Inflammatory macrophage (primary cell): ENCODE data around the gene CHTOP.

Experiments used
- DNase-seq, 2 donors: peaks; one replicate each; pipeline ENCODE4 v3.0.0-alpha.2; 2020 to 2022

Gene CHTOP

GRCh38 chr1:153613406-153613805, 20.5 kb upstream of the CHTOP start:
- no peak for DNase-seq

- DNase-seq = no peak
Measured at GRCh38 chr1:153614189-153614900, 19.5 kb upstream of the CHTOP start.

DNA sequence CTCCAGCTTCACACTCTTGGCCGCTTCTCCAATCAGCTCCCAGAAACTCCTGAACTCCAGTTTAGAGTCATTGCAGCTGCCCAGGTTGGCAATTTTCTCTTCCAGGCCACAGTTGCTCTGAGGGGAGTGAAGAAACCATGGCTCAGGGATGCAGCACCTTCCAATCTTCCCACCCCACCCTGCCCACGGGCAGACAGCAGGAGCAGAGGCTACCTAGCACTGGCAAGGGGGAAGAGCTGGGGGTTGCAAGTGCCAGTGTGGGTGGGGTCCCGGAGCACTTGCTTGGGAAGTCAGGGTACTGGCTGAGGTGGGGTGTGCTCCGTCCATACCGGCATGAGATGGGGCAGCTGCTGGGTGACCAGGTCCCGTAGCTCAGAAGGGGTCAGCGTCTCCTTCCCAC, 19.0 kb upstream of the CHTOP start:
- no peak for DNase-seq

DNA sequence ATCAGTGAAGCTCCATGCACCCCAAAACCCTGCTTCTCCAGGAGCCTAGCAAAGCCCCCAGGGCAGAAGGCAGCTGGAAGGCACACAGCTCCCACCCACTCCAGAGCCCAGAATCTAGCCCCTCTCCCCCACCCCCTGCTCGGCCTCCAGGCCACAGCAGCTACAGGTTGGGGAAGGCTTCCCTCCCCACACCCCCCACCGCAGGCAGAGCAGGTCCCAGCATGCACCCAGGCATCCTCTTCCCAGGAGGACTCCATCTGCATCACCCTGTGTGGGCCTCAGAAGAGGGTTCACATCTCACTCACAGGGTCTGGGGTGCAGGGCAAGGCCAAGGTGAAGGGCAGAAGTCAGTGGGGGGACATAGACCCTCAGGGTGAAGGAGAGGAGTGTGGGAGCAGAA, 18.5 kb upstream of the CHTOP start:
- DNase-seq = no peak

- DNase-seq = no peak
Measured at GRCh38 chr1:153616144-153616916, 17.5 kb upstream of the CHTOP start, which contains the start of gene S100A14. TSS of gene S100A14 (minus strand) at chr1:153616325. CDS start at chr1:153615858, 467 bp downstream.

DNA sequence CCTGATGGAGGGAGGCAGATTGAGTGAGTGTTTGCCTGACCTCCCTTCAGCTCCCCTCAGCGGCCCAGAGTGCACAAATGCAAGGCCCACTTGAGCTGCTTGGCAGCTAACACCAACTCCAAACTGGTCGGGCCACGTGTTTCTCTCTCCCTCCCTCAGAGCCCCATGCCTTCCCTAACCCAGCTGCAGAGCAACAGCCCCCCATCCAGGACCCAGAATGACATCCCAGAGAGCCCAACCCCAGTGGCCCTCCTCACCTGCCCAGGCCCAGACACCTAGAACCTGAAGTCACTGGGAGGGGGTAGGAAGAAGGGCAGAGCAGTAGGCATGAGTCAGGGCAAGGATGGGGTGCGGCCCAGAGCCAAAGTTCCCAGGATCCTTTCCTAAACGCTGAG, 17.0 kb upstream of the CHTOP start:
- no peak for DNase-seq

DNA sequence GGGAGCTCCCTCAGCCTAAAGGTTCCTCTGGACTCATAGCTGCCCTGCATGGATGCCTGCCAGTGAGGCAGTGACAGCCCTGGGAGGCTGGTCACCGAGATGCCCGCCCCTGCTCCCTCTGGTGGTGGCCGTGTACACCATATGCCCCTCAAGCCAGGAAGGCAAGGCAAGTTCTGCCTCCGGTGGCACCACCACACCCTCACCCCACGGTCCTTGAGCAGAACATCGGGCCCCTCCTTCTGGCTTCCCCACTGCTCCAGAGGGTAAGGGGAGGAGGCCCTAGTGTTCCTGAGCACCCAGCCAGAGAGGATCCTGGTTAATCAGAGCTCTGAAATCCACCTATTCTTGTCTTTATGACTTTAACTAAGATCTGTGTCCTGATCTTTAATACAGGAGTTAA, 16.2 kb upstream of the CHTOP start:
- peak; percentile 70 to 72 for DNase-seq

DNA sequence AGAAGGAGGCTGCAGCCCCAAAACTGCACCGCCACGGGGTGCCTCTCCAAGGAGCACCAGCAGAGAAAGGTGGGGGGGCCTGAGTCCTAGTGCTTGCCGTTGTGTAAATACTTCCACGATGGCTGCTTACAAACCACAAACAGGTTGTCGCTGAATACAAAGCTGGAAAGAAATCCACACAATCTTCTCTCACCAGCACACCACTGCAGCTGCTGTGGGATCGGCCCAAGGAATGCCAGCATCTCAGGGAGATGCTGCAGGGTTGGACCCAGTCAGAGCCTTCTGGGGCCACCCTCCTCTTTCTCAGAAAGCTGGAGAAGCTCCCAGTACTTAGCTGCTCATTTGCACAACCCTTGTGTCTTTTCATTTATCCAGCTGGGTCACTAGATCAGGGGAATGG, 14.7 kb upstream of the CHTOP start:
- no peak for DNase-seq

- DNase-seq = peak; percentile 81 to 84
Measured at GRCh38 chr1:153623101-153623500, 10.8 kb upstream of the CHTOP start.

DNA sequence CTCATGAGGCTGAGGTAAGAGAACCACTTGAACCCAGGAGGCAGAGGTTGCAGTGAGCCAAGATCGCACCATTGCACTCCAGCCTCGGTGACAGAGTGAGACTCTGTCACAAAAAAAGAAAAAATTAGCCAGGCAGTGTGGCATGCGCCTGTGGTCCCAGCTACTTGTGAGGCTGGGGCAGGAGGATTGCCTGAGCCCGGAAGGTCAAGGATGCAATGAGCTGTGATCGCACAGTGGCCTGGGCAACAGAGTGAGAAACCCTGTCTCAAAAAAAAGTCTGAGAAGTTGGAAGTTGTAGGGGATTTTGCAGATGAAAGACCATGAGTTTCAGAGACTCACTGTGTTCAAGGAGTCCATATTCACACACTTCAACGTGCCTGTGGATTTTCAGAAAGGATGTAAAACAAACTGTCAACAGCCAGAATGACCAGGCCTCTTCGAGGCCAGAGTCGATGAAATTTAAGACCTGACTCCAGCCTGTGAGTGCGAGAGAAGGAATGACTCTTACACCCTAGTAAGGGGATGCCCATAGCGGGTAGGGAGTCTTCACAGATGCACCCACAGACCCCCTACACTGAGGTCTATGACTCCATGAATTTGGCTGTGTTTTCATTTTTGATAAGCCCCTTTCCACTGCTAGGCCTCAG, 8.8 kb upstream of the CHTOP start:
- no peak for DNase-seq

DNA sequence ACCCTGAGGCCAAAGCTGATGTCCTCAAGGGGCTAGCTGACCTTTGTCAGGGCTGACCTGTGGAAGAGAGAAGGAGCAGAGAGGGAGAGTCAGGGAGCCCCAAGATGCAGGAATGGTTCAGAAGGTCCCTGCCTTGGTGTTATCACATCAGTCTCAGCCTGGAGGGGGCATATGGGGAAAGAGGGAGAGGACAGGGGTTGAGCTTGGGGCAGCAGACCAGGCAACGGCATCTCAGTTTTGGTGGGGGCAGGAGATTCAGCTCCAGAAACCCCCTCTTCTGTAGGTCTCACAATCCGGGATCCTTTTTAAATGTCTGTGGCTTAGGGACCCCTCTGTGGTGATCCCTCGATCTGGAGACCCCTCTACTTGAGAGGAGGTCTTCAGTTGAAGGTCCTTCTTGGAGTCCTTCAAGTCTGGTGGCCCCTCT, 7.4 kb upstream of the CHTOP start:
- no peak for DNase-seq

DNA sequence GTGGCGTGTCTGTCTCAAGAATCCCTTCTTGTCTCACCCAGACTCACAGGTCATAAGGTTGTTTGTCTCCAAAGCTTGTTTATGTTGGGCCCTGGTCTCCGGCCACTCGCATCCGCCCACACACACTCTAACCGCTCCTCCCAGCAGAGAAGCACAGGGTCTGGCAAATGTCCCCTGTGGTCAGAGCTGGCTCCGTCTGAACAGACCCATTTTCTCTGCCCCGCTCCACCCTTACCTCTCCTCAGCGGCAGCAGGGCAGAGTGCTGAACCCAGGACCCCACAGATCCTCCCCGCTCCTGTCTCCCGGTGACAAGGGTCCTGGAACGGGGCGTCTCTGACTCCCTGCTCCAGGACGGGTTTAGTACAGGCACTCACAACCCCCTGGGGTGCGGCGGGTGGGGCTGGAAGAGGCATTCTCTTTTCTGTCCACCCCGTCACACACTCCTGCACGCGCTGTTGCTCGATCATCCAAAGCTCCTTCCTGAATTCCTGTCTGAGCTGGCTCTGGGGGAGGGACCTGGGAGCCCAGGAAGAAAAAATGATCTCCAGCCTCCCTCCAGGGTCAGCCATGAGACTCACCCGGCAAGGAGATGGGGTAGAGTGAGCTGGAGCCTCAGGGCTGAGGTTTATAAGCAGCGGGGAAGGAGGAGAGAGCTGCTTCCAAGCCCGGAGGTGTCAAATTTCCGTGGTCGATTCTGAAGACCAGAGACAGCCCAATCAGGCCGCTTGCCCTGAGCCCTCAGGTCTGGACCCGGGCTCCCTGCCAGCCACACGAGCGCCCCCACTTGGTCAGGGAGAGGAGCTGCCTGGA, 6.8 kb upstream of the CHTOP start, which contains the start of gene S100A13:
Gene S100A13 (minus strand): TSS at position 602 of the 811 bp plus-strand sequence. CDS start 1,033 bp downstream, outside the sequence.
- peak in 1 of 2 donors; percentile 51 for DNase-seq

GRCh38 chr1:153627715-153628626, 5.9 kb upstream of the CHTOP start, which contains the start of gene S100A1:
TSS of gene S100A1 (plus strand) at chr1:153628434. CDS start at chr1:153630522, 2,088 bp downstream.
- DNase-seq = no peak

GRCh38 chr1:153628638-153629342, 5.1 kb upstream of the CHTOP start:
- DNase-seq = no peak

DNA sequence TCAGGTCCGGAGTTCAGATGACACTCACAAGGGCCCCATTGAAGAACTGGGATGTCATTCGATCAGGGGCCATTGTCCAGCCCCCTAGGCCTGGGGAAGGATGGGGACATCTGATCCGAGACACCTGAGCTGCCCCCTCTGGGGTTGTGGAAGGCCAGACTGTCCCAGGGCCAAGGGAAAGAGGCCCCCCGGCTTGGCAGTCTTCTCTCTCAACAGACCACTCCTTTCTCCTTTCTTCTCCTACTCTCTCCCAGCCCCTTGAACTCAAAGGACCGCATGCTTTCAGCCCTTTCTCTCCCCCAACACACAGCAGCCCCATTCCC, 4.6 kb upstream of the CHTOP start:
- DNase-seq = no peak

GRCh38 chr1:153629971-153630370, 3.9 kb upstream of the CHTOP start:
- DNase-seq = peak in 1 of 2 donors; percentile 22

- no peak for DNase-seq
Measured at GRCh38 chr1:153630384-153630783, 3.5 kb upstream of the CHTOP start.

DNA sequence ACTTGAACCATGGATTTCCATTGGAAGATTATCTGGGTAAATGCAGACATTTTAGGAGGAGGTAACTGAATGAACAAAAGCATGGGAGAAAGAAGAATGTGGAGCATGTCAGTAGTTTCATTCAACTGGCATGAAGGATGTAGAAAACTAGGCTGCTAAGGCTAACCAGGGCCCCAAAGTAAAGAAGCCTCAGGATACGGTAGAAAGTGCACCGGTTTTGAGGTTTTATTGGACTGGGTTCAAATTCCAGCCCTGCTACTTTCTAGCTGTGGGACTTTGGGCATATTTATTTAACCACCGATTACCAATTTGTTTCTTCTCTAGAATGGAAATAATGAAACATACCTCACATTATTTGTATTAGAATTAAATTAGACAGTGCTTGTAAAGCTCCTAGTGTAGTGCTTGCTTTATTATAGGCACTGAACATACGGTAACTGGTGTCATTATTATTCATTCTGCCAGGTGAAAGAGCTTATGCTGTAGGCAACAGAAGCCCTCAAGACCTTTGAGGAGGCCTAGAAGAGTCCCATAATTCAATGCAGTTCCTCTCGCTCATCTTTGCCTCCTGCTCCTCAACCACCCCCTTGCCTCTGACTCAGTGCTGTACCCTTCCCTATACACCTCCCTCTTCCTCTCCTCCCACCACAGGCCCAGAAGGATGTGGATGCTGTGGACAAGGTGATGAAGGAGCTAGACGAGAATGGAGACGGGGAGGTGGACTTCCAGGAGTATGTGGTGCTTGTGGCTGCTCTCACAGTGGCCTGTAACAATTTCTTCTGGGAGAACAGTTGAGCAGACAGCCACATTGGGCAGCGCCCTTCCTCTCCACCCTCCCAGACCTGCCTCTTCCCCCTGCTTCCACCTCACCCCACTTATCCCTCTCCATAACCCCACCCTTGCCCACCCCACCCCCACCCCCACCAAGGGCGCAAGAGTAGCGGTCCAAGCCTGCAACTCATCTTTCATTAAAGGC, 2.5 kb upstream of the CHTOP start:
- peak in 1 of 2 donors; percentile 26 for DNase-seq

DNA sequence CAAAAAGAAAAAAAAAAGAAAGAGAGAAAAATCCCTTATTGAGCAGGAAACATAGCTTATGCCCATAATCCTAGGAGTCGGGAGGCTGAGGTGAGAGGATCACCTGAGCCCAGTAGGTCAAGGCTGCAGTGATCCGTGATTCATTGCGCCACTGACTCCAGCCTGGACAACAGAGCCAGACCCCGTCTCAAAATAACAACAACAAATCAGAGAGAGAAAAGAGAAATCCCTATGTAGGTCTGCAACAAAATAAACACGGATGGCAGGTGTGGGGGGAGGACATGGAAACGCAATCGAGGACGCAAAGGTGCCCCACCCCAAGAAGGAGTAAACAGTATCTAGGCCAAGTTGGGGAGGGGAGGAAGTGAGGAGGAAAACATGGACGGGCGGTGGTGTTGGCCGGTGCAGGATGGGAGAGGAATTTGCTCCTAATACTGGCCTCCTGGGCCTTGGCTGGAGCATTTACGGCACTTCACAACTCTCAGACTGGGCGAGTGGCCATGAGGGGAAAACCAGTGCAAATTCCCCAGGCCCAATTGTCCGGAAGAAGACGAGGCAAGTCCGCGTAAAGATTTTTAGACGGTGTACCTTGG, 609 bp upstream of the CHTOP start:
- no peak for DNase-seq
